A673 (cell line): ENCODE measurements around the gene MUS81. TPM values are rescaled to one million over a fixed set of nuclear protein-coding genes. Genes with fewer than 3 reads are reported as not detected.

Source experiments
- BruUV-seq: library from RNA; stranded (reverse); fragments of 400-500 nt; replicated peaks from 2 replicates; lab custom pipeline; 2021; lab: Mats Ljungman, UMichigan
- CTCF ChIA-PET: fragments of 300-600 bp; sonication (Branson Sonifier 250); formaldehyde crosslinking; loops from one replicate; lab custom pipeline; 2022; ENCODE audit warnings: antibody characterized with exemption; lab: Charles Lee
- POLR2A ChIA-PET: fragments of 300-600 bp; sonication (Branson Sonifier 250); formaldehyde crosslinking; loops from one replicate; lab custom pipeline; 2022; ENCODE audit warnings: antibody characterized with exemption; ENCODE audit not compliant: low non-redundant PET; lab: Charles Lee
- DNase-seq: peaks from one replicate; pipeline ENCODE4 v3.0.0-alpha.2; 2015; ENCODE audit warnings: low spot score
- H3K27ac ChIP-seq: fragments of 200-600 bp; sonication (generic); 2 replicates; pipeline ENCODE4 v1.5.1; 2016; ENCODE audit warnings: mixed run types, low read depth, mild to moderate bottlenecking, mixed read lengths, antibody characterized with exemption, low read length; ENCODE audit not compliant: poor library complexity, severe bottlenecking
- H3K27me3 ChIP-seq: fragments of 200-600 bp; sonication (generic); replicated peaks from 2 replicates; pipeline ENCODE4 v1.6.1; 2017; ENCODE audit warnings: mixed run types, low read depth, mild to moderate bottlenecking, mixed read lengths, antibody characterized with exemption, low read length; ENCODE audit not compliant: insufficient read depth, poor library complexity
- H3K36me3 ChIP-seq: fragments of 200-600 bp; sonication (generic); 2 replicates; pipeline ENCODE4 v1.6.1; 2016; ENCODE audit warnings: mixed run types, mild to moderate bottlenecking, mixed read lengths, antibody characterized with exemption, low read length; ENCODE audit not compliant: insufficient read depth, poor library complexity, severe bottlenecking
- H3K4me1 ChIP-seq: fragments of 200-600 bp; sonication (generic); 2 replicates; pipeline ENCODE4 v1.6.1; 2017; ENCODE audit warnings: mixed run types, mild to moderate bottlenecking, mixed read lengths, antibody characterized with exemption, low read length; ENCODE audit not compliant: insufficient read depth, poor library complexity, severe bottlenecking
- H3K4me3 ChIP-seq: fragments of 200-600 bp; sonication (generic); 2 replicates; pipeline ENCODE4 v1.5.1; 2016; ENCODE audit warnings: low read depth, mixed run types, mild to moderate bottlenecking, mixed read lengths, low read length; ENCODE audit not compliant: poor library complexity, severe bottlenecking
- H3K9me3 ChIP-seq: fragments of 200-600 bp; sonication (generic); 2 replicates; pipeline ENCODE4 v1.6.1; 2016; ENCODE audit warnings: mixed run types, low read depth, mild to moderate bottlenecking, mixed read lengths, antibody characterized with exemption, low read length; ENCODE audit not compliant: poor library complexity, severe bottlenecking
- EZH2 ChIP-seq: fragments of 200-600 bp; sonication (generic); IDR thresholded peaks from 2 replicates; pipeline ENCODE4 v1.6.1; 2017; ENCODE audit warnings: borderline replicate concordance, low read depth, mild to moderate bottlenecking, mixed read lengths, antibody characterized with exemption, low read length; ENCODE audit not compliant: poor library complexity, severe bottlenecking
- intact Hi-C: fragments of 100-400 bp; cut with micrococcal nuclease; formaldehyde crosslinking; loops from one replicate; pipeline ENCODE4 v1.10.0; 2022; ENCODE audit not compliant: unreplicated experiment
- total RNA-seq: library from RNA; stranded (reverse); gene quantifications from 2 replicates; pipeline ENCODE4 v1.2.3, GENCODE V29; 2021
- TF ChIP-seq, protein P1 (sequence below): fragments of 300-800, 200-600 bp; sonication (generic); conservative IDR thresholded peaks from 2 replicates; pipeline ENCODE4 v1.5.1; 2017; ENCODE audit warnings: low read depth, mild to moderate bottlenecking, antibody characterized with exemption, low read length, moderate library complexity, mixed read lengths

The MUS81 gene
- total RNA-seq, 1 experiment from 2014 or later = 77.4 TPM

DNA sequence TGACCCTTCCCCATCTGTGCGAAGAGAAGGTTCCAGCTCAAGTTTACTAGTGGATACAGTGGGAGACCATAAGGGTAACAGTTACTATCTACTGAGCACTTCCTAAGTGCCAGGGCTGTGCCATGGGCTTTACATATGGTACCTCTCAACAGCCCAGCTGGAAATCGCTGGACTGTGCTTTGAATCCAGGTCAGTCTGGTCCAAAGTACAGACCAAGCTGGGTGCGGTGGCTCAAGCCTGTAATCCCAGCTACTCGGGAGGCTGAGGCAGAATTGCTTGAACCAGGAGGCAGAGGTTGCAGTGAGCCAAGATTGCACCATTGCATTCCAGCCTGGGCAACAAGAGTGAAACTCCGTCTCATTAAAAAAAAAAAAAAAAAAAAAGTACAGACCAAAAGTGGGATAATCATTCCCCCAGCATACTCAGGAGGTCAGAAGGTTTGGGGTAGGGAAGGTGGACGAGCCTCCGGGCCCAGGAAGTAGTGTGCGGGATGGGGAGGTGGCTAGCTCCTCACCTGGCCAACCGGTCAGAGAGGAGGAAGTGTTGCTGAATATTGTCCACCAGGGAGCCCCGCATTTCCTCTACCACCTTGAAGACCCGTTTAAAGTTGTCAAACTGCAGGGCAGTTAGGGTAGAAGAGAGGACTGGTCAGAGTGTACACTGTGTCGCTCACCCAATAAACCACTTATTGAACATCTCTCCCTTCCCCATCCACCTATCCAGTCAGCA lies 25.7 kb downstream of the MUS81 start:
- Histone ChIP-seq H3K4me1 (peaks cover 21% of the 10 kb centered on the region), H3K27me3 (no peaks in the 10 kb centered on the region), H3K27ac (no peak overlapping the region), H3K9me3 (no peaks in the 10 kb centered on the region), H3K36me3 (peaks cover 48% of the 10 kb centered on the region), H3K4me3 (no peak overlapping the region)
- POLR2A ChIA-PET = no interaction called here
- BruUV-seq = no TSS peak
- DNase-seq = no peak
- CTCF ChIA-PET = interaction anchor here (0.6 to 2.3 kb wide), 4 partner anchors 15 to 173 kb away, joined by 3 to 16 read pairs (median 8); partner anchors contain the start of genes FOSL1 and MUS81
- TF ChIP-seq, protein P1, sequence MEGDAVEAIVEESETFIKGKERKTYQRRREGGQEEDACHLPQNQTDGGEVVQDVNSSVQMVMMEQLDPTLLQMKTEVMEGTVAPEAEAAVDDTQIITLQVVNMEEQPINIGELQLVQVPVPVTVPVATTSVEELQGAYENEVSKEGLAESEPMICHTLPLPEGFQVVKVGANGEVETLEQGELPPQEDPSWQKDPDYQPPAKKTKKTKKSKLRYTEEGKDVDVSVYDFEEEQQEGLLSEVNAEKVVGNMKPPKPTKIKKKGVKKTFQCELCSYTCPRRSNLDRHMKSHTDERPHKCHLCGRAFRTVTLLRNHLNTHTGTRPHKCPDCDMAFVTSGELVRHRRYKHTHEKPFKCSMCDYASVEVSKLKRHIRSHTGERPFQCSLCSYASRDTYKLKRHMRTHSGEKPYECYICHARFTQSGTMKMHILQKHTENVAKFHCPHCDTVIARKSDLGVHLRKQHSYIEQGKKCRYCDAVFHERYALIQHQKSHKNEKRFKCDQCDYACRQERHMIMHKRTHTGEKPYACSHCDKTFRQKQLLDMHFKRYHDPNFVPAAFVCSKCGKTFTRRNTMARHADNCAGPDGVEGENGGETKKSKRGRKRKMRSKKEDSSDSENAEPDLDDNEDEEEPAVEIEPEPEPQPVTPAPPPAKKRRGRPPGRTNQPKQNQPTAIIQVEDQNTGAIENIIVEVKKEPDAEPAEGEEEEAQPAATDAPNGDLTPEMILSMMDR = no peak
- no peak for TF ChIP-seq EZH2
- intact Hi-C loops = no loop called here

DNA sequence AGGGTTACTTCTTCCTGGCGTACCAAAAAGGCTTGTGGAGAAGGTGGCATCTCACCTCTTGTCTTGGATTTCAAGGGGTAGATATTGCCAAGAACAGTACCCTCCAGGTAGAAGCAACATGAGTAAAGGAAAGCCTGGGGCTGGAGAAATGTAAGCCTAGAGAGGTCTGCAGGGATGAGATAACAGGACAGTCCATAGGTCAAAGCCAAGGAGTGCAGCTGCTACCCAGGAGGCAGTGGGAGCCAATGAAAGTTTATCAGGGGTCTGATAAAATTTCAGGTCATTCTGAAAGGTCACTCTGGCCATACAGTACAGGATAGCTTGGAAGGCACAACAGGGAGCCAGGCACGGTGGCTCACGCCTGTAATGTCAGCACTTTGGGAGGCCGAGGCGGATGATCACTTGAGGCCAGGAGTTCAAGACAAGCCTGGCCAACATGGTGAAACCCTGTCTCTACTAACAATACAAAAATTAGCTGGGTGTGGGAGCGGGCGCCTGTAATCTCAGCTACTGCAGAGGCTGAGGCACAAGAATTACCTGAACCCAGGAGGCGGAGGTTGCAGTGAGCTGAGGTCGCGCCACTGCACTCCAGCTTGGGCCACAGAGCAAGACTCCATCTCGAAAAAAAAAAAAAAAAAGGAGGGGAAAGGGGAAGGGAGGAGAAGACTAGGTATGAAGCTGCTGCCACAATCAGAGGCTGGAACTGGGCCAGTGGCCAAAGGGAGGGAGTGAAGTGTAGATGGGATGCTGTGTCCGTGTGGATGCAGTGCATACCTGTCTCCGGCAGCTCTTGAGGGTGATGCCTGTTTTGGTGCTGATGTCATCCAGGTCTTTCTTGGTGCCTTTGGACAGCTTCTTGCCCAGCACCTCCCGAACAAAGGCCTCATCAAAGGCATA lies 26.8 kb downstream of the MUS81 start:
- H3K4me3 ChIP-seq = peak overlapping the region; percentile 72
- H3K27ac ChIP-seq = peak overlapping the region; percentile 85
- ChIA-PET POLR2A (no interaction called here), CTCF (interaction anchor here (1.1 to 2.1 kb wide), 2 partner anchors 18 to 25 kb away, joined by 3 to 31 read pairs; no protein-coding TSS in a partner anchor)
- H3K9me3 ChIP-seq = no peaks in the 10 kb centered on the region
- intact Hi-C loops = no loop called here
- no peak for DNase-seq
- peaks cover 26% of the 10 kb centered on the region for H3K4me1 ChIP-seq
- TF ChIP-seq EZH2 = no peak
- TF ChIP-seq, protein P1 = no peak
- H3K36me3 ChIP-seq = peaks cover 48% of the 10 kb centered on the region
- no peaks in the 10 kb centered on the region for H3K27me3 ChIP-seq
- no TSS peak for BruUV-seq

DNA sequence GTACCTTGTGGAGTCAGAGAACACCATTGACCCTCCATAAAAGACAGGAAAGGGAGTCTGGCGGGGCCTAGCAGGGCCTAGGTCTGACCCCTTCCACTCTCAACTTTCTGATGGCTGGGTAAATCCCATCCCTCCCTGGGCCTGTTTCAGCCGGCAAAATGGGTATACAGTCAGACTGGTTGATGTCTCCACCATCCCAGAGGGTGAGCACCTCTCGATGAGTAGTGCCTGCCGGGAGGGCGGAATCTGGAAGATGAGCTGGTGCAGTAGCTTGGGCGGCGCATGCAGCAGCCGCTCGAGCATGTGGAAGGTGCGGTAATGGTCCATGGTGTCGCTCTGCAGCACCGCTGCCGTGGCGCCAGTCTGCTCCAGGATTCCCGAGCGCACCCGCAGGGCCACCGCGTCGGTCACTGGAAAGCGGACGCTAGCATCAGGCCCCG lies 27.5 kb downstream of the MUS81 start:
- intact Hi-C loops = loop anchor here (1.0 kb wide), 1 partner anchor 29 kb away; the partner anchor contains the start of gene CFL1
- Histone ChIP-seq H3K9me3 (no peaks in the 10 kb centered on the region), H3K4me1 (peaks cover 33% of the 10 kb centered on the region), H3K36me3 (peaks cover 43% of the 10 kb centered on the region), H3K27me3 (no peaks in the 10 kb centered on the region), H3K4me3 (peak overlapping the region; percentile 72), H3K27ac (peak overlapping the region; percentile 85)
- POLR2A ChIA-PET = interaction anchor here (0.6 to 0.7 kb wide), 4 partner anchors 28 to 1456 kb away, joined by 5 to 11 read pairs (median 8); no protein-coding TSS in a partner anchor
- no peak for DNase-seq
- no peak for TF ChIP-seq EZH2
- TF ChIP-seq, protein P1 = no peak
- TSS peak; percentile 49 for BruUV-seq
- CTCF ChIA-PET = interaction anchor here (0.5 to 2.4 kb wide), 36 partner anchors 9 to 1740 kb away, joined by 3 to 65 read pairs (median 6); partner anchors contain the start of genes DPF2, EFEMP2, FOSL1 and KAT5
